Sigmoid colon (tissue), 7 donors: ENCODE results near the gene SLC39A13. TPM values are rescaled to one million over a fixed set of nuclear protein-coding genes. Genes with fewer than 3 reads are reported as not detected.

Source experiments
- DNase-seq: peaks from one replicate; pipeline ENCODE4 v3.0.0-alpha.2; 2019
- H3K27ac ChIP-seq, 4 donors: fragments of 200-600 bp; sonication (generic); one replicate each; pipeline ENCODE4 v1.5.1; 2016 to 2019; ENCODE audit warnings: mild to moderate bottlenecking in 1 of 4
- H3K27me3 ChIP-seq, 3 donors: fragments of 200-600 bp; sonication (generic); one replicate each; pipeline ENCODE4 v1.5.1; 2019; ENCODE audit warnings: mild to moderate bottlenecking in 1 of 3
- H3K36me3 ChIP-seq, 4 donors: fragments of 200-600 bp; sonication (generic); one replicate each; pipeline ENCODE4 v1.5.1; 2016 to 2019
- H3K4me1 ChIP-seq, 4 donors: fragments of 200-600 bp; sonication (generic); one replicate each; pipeline ENCODE4 v1.5.1; 2017 to 2019
- H3K4me3 ChIP-seq, 4 donors: fragments of 200-600 bp; sonication (generic); one replicate each; pipeline ENCODE4 v1.5.1; 2017 to 2019; ENCODE audit warnings: mild to moderate bottlenecking in 2 of 4, moderate library complexity in 1 of 4
- H3K9me3 ChIP-seq, 4 donors: fragments of 200-600 bp in 3 of 4; sonication (generic) in 3 of 4; one replicate each; pipeline versions ENCODE4 v1.5.1 to v1.6.1; 2013 to 2019
- CTCF ChIP-seq, 4 experiments: fragments of 450-650 bp in 3 of 4; fragments of 200-600 bp in 1 of 4; IDR thresholded peaks; one replicate each; pipeline ENCODE4 v1.5.1; 2016 to 2019; ENCODE audit warnings: antibody characterized with exemption in 4 of 4, mild to moderate bottlenecking in 3 of 4, moderate library complexity in 2 of 4
- EP300 ChIP-seq, 4 donors: sonication (generic); formaldehyde crosslinking; IDR thresholded peaks; one replicate each; pipeline ENCODE4 v1.6.1; 2017; ENCODE audit warnings: antibody characterized with exemption in 4 of 4
- POLR2A ChIP-seq, 2 donors: fragments of 450-650 bp; IDR thresholded peaks; one replicate each; pipeline ENCODE4 v1.6.1; 2016; ENCODE audit warnings: antibody characterized with exemption in 2 of 2, mild to moderate bottlenecking in 2 of 2, moderate library complexity in 2 of 2
- POLR2AphosphoS5 ChIP-seq, 4 donors: sonication (generic); formaldehyde crosslinking; IDR thresholded peaks; one replicate each; pipeline ENCODE4 v1.6.1; 2017; ENCODE audit warnings: antibody characterized with exemption in 4 of 4
- WGBS, 2 donors: extraction: QIAGEN DNeasy Blood & Tissue Kit; methylation state at CpG; one replicate each; pipeline ENCODE4 v1.1.7; 2013; 5-methylcytosine and 5-hydroxymethylcytosine counted together
- intact Hi-C: fragments of 100-400 bp; cut with DNase I; formaldehyde crosslinking; loops from one replicate; pipeline ENCODE4 v1.15.1; 2023
- polyA plus RNA-seq, 3 donors: library from polyadenylated mRNA; stranded (reverse); fragments of 200-250 nt; gene quantifications; one replicate each; pipeline ENCODE4 v1.2.3, GENCODE V29; 2013
- total RNA-seq, 4 donors: library from RNA; depleted of rRNA; stranded (reverse); fragments of >200 nt; gene quantifications; one replicate each; pipeline ENCODE4 v1.1.0, GENCODE V29; 2016
- donor health status: healthy with polysubstance abuse.
- donor health status: Bipolar disorder and iron deficiency.
- donor health status: healthy.

Gene SLC39A13
- total and polyA plus RNA-seq, 7 donors, result 4.6 to 87.5 (median 38.2) TPM

GRCh38 chr11:47379317-47379716 lies 29.1 kb upstream of the SLC39A13 start:
- Histone ChIP-seq H3K9me3 (no peaks in the 10 kb centered on the region), H3K4me3 (no peak overlapping the region), H3K27ac (no peak overlapping the region), H3K36me3 (no peaks in the 10 kb centered on the region), H3K27me3 (no peaks in the 10 kb centered on the region), H3K4me1 (peaks cover 0 to 2% (median 0%) of the 10 kb centered on the region in 4 donors)
- WGBS, 2 donors, result 89 to 90% methylated on average over 2 of the region's 2 CpGs
- no peak for TF ChIP-seq CTCF (IDR thresholded peaks at IDR 0.05)
- intact Hi-C loops, result no loop called here
- no peak for DNase-seq

DNA sequence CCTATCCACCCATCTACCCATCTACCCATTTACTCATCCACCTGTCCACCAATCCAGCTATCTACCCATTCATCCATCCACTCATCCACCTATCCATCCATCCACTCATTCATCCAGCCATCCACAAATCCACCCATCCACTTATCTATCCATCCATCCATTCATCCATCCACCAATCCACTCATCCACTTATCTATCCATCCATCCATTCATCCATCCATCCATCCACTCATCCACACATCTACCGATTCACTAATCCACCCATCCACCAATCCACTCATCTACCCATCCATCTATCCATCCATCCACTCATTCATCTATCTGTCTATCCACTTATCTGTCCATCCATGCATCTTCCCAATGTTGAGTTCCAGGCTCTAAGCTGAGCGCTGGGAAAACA lies 28.3 kb upstream of the SLC39A13 start:
- WGBS, 2 donors, result 96 to 99% methylated on average over 2 of the region's 2 CpGs
- Histone ChIP-seq H3K4me1 (no peaks in the 10 kb centered on the region), H3K9me3 (no peaks in the 10 kb centered on the region), H3K27me3 (no peaks in the 10 kb centered on the region), H3K27ac (no peak overlapping the region), H3K4me3 (no peak overlapping the region), H3K36me3 (no peaks in the 10 kb centered on the region)
- DNase-seq, result no peak
- intact Hi-C loops, result no loop called here
- TF ChIP-seq EP300 (IDR thresholded peaks at IDR 0.05), result no peak
- no peak for TF ChIP-seq CTCF (IDR thresholded peaks at IDR 0.05)
- TF ChIP-seq POLR2A (IDR thresholded peaks at IDR 0.05), result no peak
- TF ChIP-seq POLR2AphosphoS5 (IDR thresholded peaks at IDR 0.05), result no peak

DNA sequence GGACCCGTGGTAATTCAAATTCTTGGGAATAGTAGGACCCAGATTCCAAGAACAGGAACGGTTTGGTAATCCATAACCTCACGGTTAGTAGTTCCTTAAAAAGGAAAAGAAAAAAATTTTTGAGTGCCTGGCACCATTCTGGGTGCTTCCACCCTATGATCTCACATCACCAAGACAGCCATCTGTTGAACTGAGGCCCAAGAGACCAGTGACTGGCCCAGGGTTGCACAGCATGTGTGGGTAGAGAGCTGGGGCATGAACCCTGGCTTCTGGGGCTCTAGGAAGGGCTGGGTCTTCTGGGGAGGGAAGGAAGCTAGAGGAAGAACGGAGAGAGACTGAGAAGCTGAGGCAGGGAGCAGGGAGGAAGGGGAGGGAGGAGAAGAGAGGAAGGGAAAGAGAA lies 25.3 kb upstream of the SLC39A13 start:
- 73 to 83% methylated on average over 4 of the region's 4 CpGs for WGBS, 2 donors
- TF ChIP-seq POLR2A (IDR thresholded peaks at IDR 0.05), result no peak
- no peak for TF ChIP-seq POLR2AphosphoS5 (IDR thresholded peaks at IDR 0.05)
- TF ChIP-seq EP300 (IDR thresholded peaks at IDR 0.05), result no peak
- no peak for TF ChIP-seq CTCF (IDR thresholded peaks at IDR 0.05)
- no peaks in the 10 kb centered on the region for H3K36me3 ChIP-seq
- no peak overlapping the region for H3K4me3 ChIP-seq
- intact Hi-C loops, result no loop called here
- no peaks in the 10 kb centered on the region for H3K4me1 ChIP-seq
- no peak for DNase-seq
- H3K27ac ChIP-seq, result no peak overlapping the region
- no peaks in the 10 kb centered on the region for H3K27me3 ChIP-seq
- no peaks in the 10 kb centered on the region for H3K9me3 ChIP-seq

GRCh38 chr11:47384498-47384897 lies 23.9 kb upstream of the SLC39A13 start:
- no peak for DNase-seq
- intact Hi-C loops, result no loop called here
- H3K27ac ChIP-seq, result no peak overlapping the region
- H3K9me3 ChIP-seq, result no peaks in the 10 kb centered on the region
- 94% methylated on average over 4 of the region's 4 CpGs for WGBS, 2 donors
- H3K27me3 ChIP-seq, result no peaks in the 10 kb centered on the region
- TF ChIP-seq EP300 (IDR thresholded peaks at IDR 0.05) (no peak), CTCF (IDR thresholded peaks at IDR 0.05) (no peak), POLR2AphosphoS5 (IDR thresholded peaks at IDR 0.05) (no peak), POLR2A (IDR thresholded peaks at IDR 0.05) (no peak)
- H3K4me1 ChIP-seq, result no peaks in the 10 kb centered on the region
- H3K4me3 ChIP-seq, result no peak overlapping the region
- H3K36me3 ChIP-seq, result no peaks in the 10 kb centered on the region

- TF ChIP-seq POLR2A (IDR thresholded peaks at IDR 0.05) (no peak), EP300 (IDR thresholded peaks at IDR 0.05) (no peak), CTCF (IDR thresholded peaks at IDR 0.05) (no peak), POLR2AphosphoS5 (IDR thresholded peaks at IDR 0.05) (no peak)
- DNase-seq, result no peak
- Histone ChIP-seq H3K4me1 (no peaks in the 10 kb centered on the region), H3K27me3 (no peaks in the 10 kb centered on the region), H3K9me3 (no peaks in the 10 kb centered on the region), H3K27ac (peak overlapping the region in 1 of 4 donors; percentile 17), H3K4me3 (no peak overlapping the region), H3K36me3 (no peaks in the 10 kb centered on the region)
- intact Hi-C loops, result no loop called here
- WGBS, 2 donors, result 73 to 79% methylated on average over 13 of the region's 13 CpGs
These were observed 20.3 kb upstream of the SLC39A13 start for GRCh38 chr11:47387944-47388696.
